T-helper 1 cell treated with Interleukin-12 subunit alpha and Interleukin-12 subunit beta and Interleukin-4 antibody, amounts not matched to agents 30 ng/mL and 1 ng/mL, for 36 hours (primary cell): ENCODE data around the gene CABLES1. TPM values are rescaled to one million over a fixed set of nuclear protein-coding genes. Genes with fewer than 3 reads are reported as not detected.
"Not testable (repeated sequence)": the region's sequence is repeated elsewhere in the genome, so short reads cannot be mapped to it uniquely, and the experiment has no call there.

Source experiments
- intact Hi-C: fragments of 100-400 bp; cut with micrococcal nuclease; formaldehyde crosslinking; loops from one replicate; pipeline ENCODE4 v1.15.1; 2024
- total RNA-seq: library from RNA; stranded (reverse); gene quantifications from 2 replicates; pipeline ENCODE4 v1.2.3, GENCODE V29; 2022

The CABLES1 gene
- total RNA-seq, 1 donor from 2014 or later: 0.71 TPM

- intact Hi-C loops: no loop called here
These were observed 146.5 kb downstream of the CABLES1 start for GRCh38 chr18:23281626-23282436.

- intact Hi-C loops: no loop called here
These were observed 147.1 kb downstream of the CABLES1 start for GRCh38 chr18:23282437-23282781.

- intact Hi-C loops: no loop called here
These were observed 148.7 kb downstream of the CABLES1 start for GRCh38 chr18:23283916-23284430.

GRCh38 chr18:23284629-23285028 is 149.3 kb downstream of the CABLES1 start:
- intact Hi-C loops: no loop called here

GRCh38 chr18:23285581-23285980 is 150.3 kb downstream of the CABLES1 start:
- intact Hi-C loops: not testable (repeated sequence)

GRCh38 chr18:23291456-23292205 is 156.3 kb downstream of the CABLES1 start:
- intact Hi-C loops: no loop called here

- intact Hi-C loops: no loop called here
These were observed 165.0 kb downstream of the CABLES1 start for GRCh38 chr18:23300231-23300805.

GRCh38 chr18:23301972-23302371 is 166.7 kb downstream of the CABLES1 start:
- intact Hi-C loops: no loop called here

- intact Hi-C loops: no loop called here
These were observed 167.2 kb downstream of the CABLES1 start for GRCh38 chr18:23302511-23302850.

GRCh38 chr18:23302851-23303527 is 167.7 kb downstream of the CABLES1 start:
- intact Hi-C loops: no loop called here

GRCh38 chr18:23306822-23307221 is 171.5 kb downstream of the CABLES1 start:
- intact Hi-C loops: no loop called here

GRCh38 chr18:23307567-23308295 is 172.4 kb downstream of the CABLES1 start:
- intact Hi-C loops: loop anchor here (2.0 kb wide), 2 partner anchors 51 to 77 kb away; no protein-coding TSS in a partner anchor

Other genes starting within 250 kb of the CABLES1 start
- 44.4 and 48.8 TPM in 2 replicates for gene RBBP8, start 202.2 kb upstream of the CABLES1 start, total RNA-seq